GM23338 (cell line): ENCODE data around the gene CGB3. TPM values are rescaled to one million over a fixed set of nuclear protein-coding genes. Genes with fewer than 3 reads are reported as not detected.

Experiments used
- ATAC-seq: fragments of 200-7000 bp; cut with Tn5 transposase; 3 replicates; pipeline ENCODE4 v1.9.1; 2020
- DNase-seq: peaks from one replicate; pipeline ENCODE4 v3.0.0-alpha.2; 2015; ENCODE audit warnings: low spot score
- H2AFZ ChIP-seq: fragments of 200-600 bp; sonication (generic); 2 replicates; pipeline ENCODE4 v1.8.0; 2016; ENCODE audit warnings: antibody characterized with exemption, mild to moderate bottlenecking, moderate library complexity
- H3F3A ChIP-seq: fragments of 200-600 bp; sonication (generic); replicated peaks from 2 replicates; pipeline ENCODE4 v1.8.0; 2017; ENCODE audit warnings: antibody characterized with exemption, mixed run types, low read depth
- H3K27ac ChIP-seq: fragments of 200-600 bp; sonication (generic); 2 replicates; pipeline ENCODE4 v1.6.1; 2016; ENCODE audit warnings: low read depth
- H3K27me3 ChIP-seq: fragments of 200-600 bp; sonication (generic); 2 replicates; pipeline ENCODE4 v1.8.0; 2016; ENCODE audit warnings: mild to moderate bottlenecking, mixed run types, moderate library complexity; ENCODE audit not compliant: insufficient read depth
- H3K36me3 ChIP-seq: fragments of 200-600 bp; sonication (generic); 2 replicates; pipeline ENCODE4 v1.8.0; 2016; ENCODE audit warnings: mild to moderate bottlenecking; ENCODE audit not compliant: insufficient read depth
- H3K4me1 ChIP-seq: fragments of 200-600 bp; sonication (generic); 2 replicates; pipeline ENCODE4 v1.8.0; 2016; ENCODE audit warnings: mild to moderate bottlenecking, moderate library complexity; ENCODE audit not compliant: insufficient read depth
- H3K4me2 ChIP-seq: fragments of 200-600 bp; sonication (generic); 2 replicates; pipeline ENCODE4 v1.7.1; 2017; ENCODE audit warnings: mixed run types
- H3K4me3 ChIP-seq: fragments of 200-600 bp; sonication (generic); 2 replicates; pipeline ENCODE4 v1.6.1; 2016; ENCODE audit warnings: mixed run types
- H3K79me2 ChIP-seq: fragments of 200-600 bp; sonication (generic); replicated peaks from 2 replicates; pipeline ENCODE4 v1.8.0; 2017; ENCODE audit warnings: mild to moderate bottlenecking; ENCODE audit not compliant: insufficient read depth
- H3K9me2 ChIP-seq: fragments of 200-600 bp; sonication (generic); 2 replicates; pipeline ENCODE4 v1.8.0; 2017; ENCODE audit not compliant: insufficient read depth
- H4K20me1 ChIP-seq: fragments of 200-600 bp; sonication (generic); replicated peaks from 2 replicates; pipeline ENCODE4 v1.8.0; 2017; ENCODE audit warnings: mild to moderate bottlenecking; ENCODE audit not compliant: insufficient read depth
- H3K27ac Mint-ChIP-seq: 2 replicates; pipeline ENCODE4 v1.8.0; 2020; ENCODE audit warnings: inconsistent platforms, mild to moderate bottlenecking, moderate library complexity, mixed read lengths
- H3K27me3 Mint-ChIP-seq: 3 replicates; pipeline ENCODE4 v1.8.0; 2022; ENCODE audit warnings: low read depth, mild to moderate bottlenecking, moderate library complexity, mixed read lengths, inconsistent platforms; ENCODE audit not compliant: insufficient read depth, poor library complexity
- H3K36me3 Mint-ChIP-seq: 3 replicates; pipeline ENCODE4 v1.8.0; 2021; ENCODE audit warnings: low read depth, mild to moderate bottlenecking, inconsistent platforms, moderate library complexity, mixed read lengths
- H3K4me1 Mint-ChIP-seq: 3 replicates; pipeline ENCODE4 v1.8.0; 2020; ENCODE audit warnings: mild to moderate bottlenecking, inconsistent platforms, mixed read lengths
- H3K4me3 Mint-ChIP-seq: 3 replicates; pipeline ENCODE4 v1.8.0; 2021; ENCODE audit warnings: moderate library complexity, mild to moderate bottlenecking, inconsistent platforms, mixed read lengths
- H3K9me3 Mint-ChIP-seq: 3 replicates; pipeline ENCODE4 v1.8.0; 2020; ENCODE audit warnings: moderate library complexity, mild to moderate bottlenecking, inconsistent platforms, mixed read lengths
- CREB1 ChIP-seq: fragments of 250-450 bp; sonication (Bioruptor Pico); IDR thresholded peaks from 2 replicates; pipeline ENCODE4 v1.5.0; 2020; ENCODE audit warnings: low read depth, mild to moderate bottlenecking, moderate library complexity
- EZH2 ChIP-seq: fragments of 200-600 bp; sonication (generic); IDR thresholded peaks from one replicate; pipeline ENCODE4 v1.8.0; 2017; ENCODE audit warnings: antibody characterized with exemption, mild to moderate bottlenecking, low read depth; ENCODE audit not compliant: unreplicated experiment
- JUNB ChIP-seq: IDR thresholded peaks from one replicate; pipeline ENCODE4 v1.6.1; 2016; ENCODE audit warnings: antibody characterized with exemption; ENCODE audit not compliant: unreplicated experiment
- NANOG ChIP-seq: IDR thresholded peaks from 2 replicates; pipeline ENCODE4 v1.6.1; 2016; ENCODE audit warnings: antibody characterized with exemption, borderline replicate concordance
- POLR2AphosphoS5 ChIP-seq: IDR thresholded peaks from 2 replicates; pipeline ENCODE4 v1.6.1; 2016; ENCODE audit warnings: antibody characterized with exemption, low read depth
- ZNF114 ChIP-seq: fragments of 250-450 bp; sonication (Bioruptor Pico); IDR thresholded peaks from 2 replicates; pipeline ENCODE4 v1.5.0; 2020; ENCODE audit warnings: mild to moderate bottlenecking, moderate library complexity
- ZNF331 ChIP-seq: fragments of 250-450 bp; sonication (Bioruptor Pico); IDR thresholded peaks from 2 replicates; pipeline ENCODE4 v1.5.0; 2020; ENCODE audit warnings: low read depth, mild to moderate bottlenecking, moderate library complexity
- polyA plus RNA-seq: library from polyadenylated mRNA; unstranded; fragments of >200 nt; fragmentation: Nextera tagmentation; extraction: Ambion mirVana; gene quantifications from 2 replicates; pipeline ENCODE4 v1.2.1, GENCODE V29; 2016
- total RNA-seq: library from RNA; depleted of rRNA; stranded (reverse); fragments of >200 nt; shearing (Covaris generic); gene quantifications from 2 replicates; pipeline ENCODE4 v1.2.3, GENCODE V29; 2014
- TF ChIP-seq, protein P1 (sequence below): IDR thresholded peaks from 2 replicates; pipeline ENCODE4 v1.6.1; 2016; ENCODE audit warnings: antibody characterized with exemption
- TF ChIP-seq, protein P2 (sequence below), 2 experiments: fragments of 200-600 bp in 1 of 2; sonication (generic) in 1 of 2; conservative IDR thresholded peaks; 2 replicates each; pipeline versions ENCODE4 v1.5.1 to v1.6.1; 2016 to 2017; ENCODE audit warnings: antibody characterized with exemption in 2 of 2, low read depth in 2 of 2, mild to moderate bottlenecking in 2 of 2, moderate library complexity in 1 of 2
- TF ChIP-seq, protein P3 (sequence below): IDR thresholded peaks from one replicate; pipeline ENCODE4 v1.6.1; 2018; ENCODE audit warnings: antibody characterized with exemption; ENCODE audit not compliant: unreplicated experiment
- TF ChIP-seq, protein P4 (sequence below): fragments of 250-450 bp; sonication (Bioruptor Pico); IDR thresholded peaks from 2 replicates; pipeline ENCODE4 v1.5.0; 2020; ENCODE audit warnings: mild to moderate bottlenecking, moderate library complexity

CGB3 gene
- total and polyA plus RNA-seq, 2 experiments from 2014 or later: not detected

DNA sequence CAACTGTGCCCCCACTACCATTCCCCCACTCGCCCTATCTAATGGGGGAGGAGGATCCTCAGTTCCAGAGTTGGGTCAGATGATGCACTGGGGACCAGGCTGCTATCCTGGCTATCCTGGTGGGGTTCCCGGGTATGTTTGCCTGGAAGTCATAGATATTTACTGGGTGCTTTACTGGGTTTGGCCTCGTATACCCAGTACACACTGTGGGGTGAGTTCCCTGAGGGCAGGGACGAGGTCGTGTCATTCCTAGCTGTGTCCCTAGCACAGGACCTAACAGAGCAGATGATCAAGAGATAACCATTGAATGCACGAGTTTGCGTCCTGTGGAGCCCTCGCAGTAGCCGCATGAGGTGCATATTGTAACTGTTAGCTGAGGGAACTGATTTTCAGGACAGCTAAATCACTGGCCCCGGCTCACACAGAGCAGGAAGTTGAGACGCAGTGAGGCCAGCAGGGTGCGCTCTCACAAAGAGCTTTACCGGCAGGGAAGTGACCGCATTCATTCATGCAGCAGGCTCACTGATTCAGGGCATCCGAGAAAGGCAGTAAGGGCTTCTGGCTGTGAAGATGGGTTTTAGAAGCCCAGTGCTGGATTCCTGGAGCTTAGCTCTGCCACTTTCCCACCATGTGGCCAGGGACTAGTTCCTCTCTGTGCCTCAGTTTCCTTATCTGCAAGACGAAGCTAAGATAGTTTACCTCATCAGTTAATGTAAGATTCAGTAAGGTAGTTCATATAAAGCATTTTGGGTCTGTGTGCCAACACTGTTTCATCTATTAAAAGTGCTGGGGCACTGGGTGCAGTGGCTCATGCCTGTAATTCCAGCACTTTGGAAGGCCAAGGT is 24.4 kb downstream of the CGB3 start:
- H3K9me2 ChIP-seq: no peaks in the 10 kb centered on the region
- H3K4me3 ChIP-seq: no peak overlapping the region
- Mint-ChIP-seq H3K4me1 (peaks cover 23% of the 10 kb centered on the region), H3K9me3 (no peaks in the 10 kb centered on the region), H3K27me3 (peaks cover 10% of the 10 kb centered on the region), H3K36me3 (peaks cover 35% of the 10 kb centered on the region), H3K4me3 (no peak overlapping the region), H3K27ac (peak overlapping the region; percentile 77)
- peaks cover 17% of the 10 kb centered on the region for H4K20me1 ChIP-seq
- no peak overlapping the region for H2AFZ ChIP-seq
- H3K4me2 ChIP-seq: no peak overlapping the region
- DNase-seq (peak; percentile 92), ATAC-seq (peak; percentile 94)
- no peak overlapping the region; the same call in 1 of the 2 replicates for H3K27ac ChIP-seq
- peaks cover 41% of the 10 kb centered on the region for H3K79me2 ChIP-seq
- H3K4me1 ChIP-seq: peaks cover 3% of the 10 kb centered on the region; the same call in 1 of the 2 replicates
- peaks cover 14% of the 10 kb centered on the region; the same call in 1 of the 2 replicates for H3F3A ChIP-seq
- no peaks in the 10 kb centered on the region for H3K27me3 ChIP-seq
- peaks cover 12% of the 10 kb centered on the region for H3K36me3 ChIP-seq
- TF ChIP-seq, protein P1, sequence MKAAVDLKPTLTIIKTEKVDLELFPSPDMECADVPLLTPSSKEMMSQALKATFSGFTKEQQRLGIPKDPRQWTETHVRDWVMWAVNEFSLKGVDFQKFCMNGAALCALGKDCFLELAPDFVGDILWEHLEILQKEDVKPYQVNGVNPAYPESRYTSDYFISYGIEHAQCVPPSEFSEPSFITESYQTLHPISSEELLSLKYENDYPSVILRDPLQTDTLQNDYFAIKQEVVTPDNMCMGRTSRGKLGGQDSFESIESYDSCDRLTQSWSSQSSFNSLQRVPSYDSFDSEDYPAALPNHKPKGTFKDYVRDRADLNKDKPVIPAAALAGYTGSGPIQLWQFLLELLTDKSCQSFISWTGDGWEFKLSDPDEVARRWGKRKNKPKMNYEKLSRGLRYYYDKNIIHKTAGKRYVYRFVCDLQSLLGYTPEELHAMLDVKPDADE: peak; percentile 57; the same call in 1 of the 2 replicates
- TF ChIP-seq NANOG (no peak), CREB1 (no peak), JUNB (no peak), ZNF114 (CRISPR knock-in tag) (no peak), ZNF331 (CRISPR knock-in tag) (no peak), POLR2AphosphoS5 (no peak), EZH2 (no peak)
- TF ChIP-seq, protein P2, sequence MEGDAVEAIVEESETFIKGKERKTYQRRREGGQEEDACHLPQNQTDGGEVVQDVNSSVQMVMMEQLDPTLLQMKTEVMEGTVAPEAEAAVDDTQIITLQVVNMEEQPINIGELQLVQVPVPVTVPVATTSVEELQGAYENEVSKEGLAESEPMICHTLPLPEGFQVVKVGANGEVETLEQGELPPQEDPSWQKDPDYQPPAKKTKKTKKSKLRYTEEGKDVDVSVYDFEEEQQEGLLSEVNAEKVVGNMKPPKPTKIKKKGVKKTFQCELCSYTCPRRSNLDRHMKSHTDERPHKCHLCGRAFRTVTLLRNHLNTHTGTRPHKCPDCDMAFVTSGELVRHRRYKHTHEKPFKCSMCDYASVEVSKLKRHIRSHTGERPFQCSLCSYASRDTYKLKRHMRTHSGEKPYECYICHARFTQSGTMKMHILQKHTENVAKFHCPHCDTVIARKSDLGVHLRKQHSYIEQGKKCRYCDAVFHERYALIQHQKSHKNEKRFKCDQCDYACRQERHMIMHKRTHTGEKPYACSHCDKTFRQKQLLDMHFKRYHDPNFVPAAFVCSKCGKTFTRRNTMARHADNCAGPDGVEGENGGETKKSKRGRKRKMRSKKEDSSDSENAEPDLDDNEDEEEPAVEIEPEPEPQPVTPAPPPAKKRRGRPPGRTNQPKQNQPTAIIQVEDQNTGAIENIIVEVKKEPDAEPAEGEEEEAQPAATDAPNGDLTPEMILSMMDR (conservative IDR thresholded peaks at IDR 0.05; ENCODE audit: low read depth in 2 of 2): peak; percentile 85 to 94
- TF ChIP-seq, protein P3, sequence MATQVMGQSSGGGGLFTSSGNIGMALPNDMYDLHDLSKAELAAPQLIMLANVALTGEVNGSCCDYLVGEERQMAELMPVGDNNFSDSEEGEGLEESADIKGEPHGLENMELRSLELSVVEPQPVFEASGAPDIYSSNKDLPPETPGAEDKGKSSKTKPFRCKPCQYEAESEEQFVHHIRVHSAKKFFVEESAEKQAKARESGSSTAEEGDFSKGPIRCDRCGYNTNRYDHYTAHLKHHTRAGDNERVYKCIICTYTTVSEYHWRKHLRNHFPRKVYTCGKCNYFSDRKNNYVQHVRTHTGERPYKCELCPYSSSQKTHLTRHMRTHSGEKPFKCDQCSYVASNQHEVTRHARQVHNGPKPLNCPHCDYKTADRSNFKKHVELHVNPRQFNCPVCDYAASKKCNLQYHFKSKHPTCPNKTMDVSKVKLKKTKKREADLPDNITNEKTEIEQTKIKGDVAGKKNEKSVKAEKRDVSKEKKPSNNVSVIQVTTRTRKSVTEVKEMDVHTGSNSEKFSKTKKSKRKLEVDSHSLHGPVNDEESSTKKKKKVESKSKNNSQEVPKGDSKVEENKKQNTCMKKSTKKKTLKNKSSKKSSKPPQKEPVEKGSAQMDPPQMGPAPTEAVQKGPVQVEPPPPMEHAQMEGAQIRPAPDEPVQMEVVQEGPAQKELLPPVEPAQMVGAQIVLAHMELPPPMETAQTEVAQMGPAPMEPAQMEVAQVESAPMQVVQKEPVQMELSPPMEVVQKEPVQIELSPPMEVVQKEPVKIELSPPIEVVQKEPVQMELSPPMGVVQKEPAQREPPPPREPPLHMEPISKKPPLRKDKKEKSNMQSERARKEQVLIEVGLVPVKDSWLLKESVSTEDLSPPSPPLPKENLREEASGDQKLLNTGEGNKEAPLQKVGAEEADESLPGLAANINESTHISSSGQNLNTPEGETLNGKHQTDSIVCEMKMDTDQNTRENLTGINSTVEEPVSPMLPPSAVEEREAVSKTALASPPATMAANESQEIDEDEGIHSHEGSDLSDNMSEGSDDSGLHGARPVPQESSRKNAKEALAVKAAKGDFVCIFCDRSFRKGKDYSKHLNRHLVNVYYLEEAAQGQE: no peak
- TF ChIP-seq, protein P4, sequence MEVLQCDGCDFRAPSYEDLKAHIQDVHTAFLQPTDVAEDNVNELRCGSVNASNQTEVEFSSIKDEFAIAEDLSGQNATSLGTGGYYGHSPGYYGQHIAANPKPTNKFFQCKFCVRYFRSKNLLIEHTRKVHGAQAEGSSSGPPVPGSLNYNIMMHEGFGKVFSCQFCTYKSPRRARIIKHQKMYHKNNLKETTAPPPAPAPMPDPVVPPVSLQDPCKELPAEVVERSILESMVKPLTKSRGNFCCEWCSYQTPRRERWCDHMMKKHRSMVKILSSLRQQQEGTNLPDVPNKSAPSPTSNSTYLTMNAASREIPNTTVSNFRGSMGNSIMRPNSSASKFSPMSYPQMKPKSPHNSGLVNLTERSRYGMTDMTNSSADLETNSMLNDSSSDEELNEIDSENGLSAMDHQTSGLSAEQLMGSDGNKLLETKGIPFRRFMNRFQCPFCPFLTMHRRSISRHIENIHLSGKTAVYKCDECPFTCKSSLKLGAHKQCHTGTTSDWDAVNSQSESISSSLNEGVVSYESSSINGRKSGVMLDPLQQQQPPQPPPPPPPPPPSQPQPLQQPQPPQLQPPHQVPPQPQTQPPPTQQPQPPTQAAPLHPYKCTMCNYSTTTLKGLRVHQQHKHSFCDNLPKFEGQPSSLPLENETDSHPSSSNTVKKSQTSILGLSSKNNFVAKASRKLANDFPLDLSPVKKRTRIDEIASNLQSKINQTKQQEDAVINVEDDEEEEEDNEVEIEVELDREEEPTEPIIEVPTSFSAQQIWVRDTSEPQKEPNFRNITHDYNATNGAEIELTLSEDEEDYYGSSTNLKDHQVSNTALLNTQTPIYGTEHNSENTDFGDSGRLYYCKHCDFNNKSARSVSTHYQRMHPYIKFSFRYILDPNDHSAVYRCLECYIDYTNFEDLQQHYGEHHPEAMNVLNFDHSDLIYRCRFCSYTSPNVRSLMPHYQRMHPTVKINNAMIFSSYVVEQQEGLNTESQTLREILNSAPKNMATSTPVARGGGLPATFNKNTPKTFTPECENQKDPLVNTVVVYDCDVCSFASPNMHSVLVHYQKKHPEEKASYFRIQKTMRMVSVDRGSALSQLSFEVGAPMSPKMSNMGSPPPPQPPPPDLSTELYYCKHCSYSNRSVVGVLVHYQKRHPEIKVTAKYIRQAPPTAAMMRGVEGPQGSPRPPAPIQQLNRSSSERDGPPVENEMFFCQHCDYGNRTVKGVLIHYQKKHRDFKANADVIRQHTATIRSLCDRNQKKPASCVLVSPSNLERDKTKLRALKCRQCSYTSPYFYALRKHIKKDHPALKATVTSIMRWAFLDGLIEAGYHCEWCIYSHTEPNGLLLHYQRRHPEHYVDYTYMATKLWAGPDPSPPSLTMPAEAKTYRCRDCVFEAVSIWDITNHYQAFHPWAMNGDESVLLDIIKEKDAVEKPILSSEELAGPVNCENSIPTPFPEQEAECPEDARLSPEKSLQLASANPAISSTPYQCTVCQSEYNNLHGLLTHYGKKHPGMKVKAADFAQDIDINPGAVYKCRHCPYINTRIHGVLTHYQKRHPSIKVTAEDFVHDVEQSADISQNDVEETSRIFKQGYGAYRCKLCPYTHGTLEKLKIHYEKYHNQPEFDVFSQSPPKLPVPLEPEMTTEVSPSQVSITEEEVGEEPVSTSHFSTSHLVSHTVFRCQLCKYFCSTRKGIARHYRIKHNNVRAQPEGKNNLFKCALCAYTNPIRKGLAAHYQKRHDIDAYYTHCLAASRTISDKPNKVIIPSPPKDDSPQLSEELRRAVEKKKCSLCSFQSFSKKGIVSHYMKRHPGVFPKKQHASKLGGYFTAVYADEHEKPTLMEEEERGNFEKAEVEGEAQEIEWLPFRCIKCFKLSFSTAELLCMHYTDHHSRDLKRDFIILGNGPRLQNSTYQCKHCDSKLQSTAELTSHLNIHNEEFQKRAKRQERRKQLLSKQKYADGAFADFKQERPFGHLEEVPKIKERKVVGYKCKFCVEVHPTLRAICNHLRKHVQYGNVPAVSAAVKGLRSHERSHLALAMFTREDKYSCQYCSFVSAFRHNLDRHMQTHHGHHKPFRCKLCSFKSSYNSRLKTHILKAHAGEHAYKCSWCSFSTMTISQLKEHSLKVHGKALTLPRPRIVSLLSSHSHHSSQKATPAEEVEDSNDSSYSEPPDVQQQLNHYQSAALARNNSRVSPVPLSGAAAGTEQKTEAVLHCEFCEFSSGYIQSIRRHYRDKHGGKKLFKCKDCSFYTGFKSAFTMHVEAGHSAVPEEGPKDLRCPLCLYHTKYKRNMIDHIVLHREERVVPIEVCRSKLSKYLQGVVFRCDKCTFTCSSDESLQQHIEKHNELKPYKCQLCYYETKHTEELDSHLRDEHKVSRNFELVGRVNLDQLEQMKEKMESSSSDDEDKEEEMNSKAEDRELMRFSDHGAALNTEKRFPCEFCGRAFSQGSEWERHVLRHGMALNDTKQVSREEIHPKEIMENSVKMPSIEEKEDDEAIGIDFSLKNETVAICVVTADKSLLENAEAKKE (CRISPR knock-in tag): no peak
